ENCODE results near the gene GRAMD1B. TPM values are rescaled to one million over a fixed set of nuclear protein-coding genes. Genes with fewer than 3 reads are reported as not detected.
A peak's percentile ranks its signal among the peaks of the same experiment; 100 is the strongest.

The GRAMD1B gene
- total RNA-seq, 1 experiment from 2014 or later = 14.9 TPM

DNA sequence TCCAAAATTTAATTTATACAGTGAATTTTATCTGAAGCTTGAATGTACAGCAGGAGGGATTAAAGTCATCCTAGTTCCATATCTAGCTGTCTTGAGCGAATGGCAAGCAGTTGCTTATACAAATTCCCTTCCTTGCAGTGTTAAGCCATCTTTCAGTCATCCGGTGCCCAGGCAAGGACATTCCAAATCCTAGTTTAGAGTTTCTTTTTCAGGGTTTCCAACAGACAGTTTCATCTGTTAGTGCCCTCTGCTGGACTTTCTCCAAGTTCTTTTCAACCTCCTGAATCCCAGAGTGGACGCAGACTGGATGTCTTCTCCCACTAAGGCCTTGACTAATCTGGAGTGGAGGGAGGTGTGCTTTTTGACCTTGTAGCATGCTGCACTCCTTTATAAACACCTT is 45.4 kb downstream of the GRAMD1B start:
- DNase-seq (ENCODE audit: low read depth) = peak; percentile 80

DNA sequence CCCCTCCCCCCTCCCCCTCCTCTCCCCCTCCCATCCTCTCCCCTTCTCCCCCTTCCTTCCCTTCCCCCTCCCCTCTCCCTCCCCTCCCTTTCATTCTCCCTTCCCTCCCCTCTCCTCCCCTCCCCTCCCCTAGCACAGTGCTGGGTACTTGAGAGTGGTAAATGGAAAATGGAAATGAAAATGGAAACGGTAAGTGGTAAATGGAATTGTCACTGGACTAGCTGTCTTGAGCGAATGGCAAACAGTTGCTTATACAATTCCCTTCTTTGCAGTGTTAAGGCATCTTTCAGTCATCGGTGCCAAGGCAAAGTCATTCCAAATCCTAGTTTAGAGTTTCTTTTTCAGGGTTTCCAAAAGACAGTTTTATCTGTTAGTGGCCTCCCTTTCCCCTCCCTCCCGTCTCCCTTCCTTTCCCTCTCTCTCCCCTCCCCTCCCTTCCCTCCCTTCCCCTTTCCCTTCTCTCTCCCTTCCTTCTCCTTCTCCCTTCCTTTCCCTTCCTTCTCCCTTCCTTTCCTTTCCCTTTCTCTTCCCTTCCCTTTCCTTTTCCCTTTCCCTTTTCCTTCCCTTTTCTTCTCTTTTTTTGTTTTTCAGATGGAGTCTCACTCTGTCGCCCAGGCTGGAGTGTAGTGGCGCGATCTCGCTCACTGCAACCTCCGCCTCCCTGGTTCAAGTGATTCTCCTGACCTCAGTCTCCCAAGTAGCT is 47.3 kb downstream of the GRAMD1B start:
- DNase-seq (ENCODE audit: low read depth) = no peak

DNA sequence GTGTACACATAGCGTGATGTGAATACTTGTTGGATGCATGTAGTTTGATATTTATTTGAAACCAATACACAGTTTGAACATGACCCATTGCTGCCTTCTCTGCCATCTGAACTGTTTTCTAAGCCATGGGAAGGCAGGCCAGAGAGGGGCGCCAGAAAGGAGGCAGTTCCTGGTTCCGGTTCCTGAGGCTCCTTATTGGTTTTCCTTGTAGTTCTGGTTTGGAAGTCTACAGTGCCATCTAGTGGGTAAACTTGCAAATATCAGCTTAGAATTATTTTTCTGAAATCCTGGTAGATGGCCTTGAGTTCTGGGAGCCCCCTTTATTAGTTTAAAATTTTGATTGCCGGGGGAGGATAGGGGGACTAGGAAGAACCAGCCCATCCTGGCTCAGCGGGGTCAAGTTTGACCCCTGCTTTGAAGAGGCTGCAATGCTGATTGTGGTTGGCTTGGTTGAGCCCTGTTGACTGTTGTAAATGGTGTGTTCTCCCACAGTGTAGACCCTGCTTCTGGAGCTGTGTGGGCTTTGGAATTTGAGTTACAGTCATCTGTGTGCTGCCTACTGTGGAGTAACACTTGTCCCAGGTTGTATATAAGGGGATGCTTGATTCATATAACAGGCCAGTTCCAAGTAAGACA is 48.4 kb downstream of the GRAMD1B start:
- peak; percentile 81 for DNase-seq (ENCODE audit: low read depth)

DNA sequence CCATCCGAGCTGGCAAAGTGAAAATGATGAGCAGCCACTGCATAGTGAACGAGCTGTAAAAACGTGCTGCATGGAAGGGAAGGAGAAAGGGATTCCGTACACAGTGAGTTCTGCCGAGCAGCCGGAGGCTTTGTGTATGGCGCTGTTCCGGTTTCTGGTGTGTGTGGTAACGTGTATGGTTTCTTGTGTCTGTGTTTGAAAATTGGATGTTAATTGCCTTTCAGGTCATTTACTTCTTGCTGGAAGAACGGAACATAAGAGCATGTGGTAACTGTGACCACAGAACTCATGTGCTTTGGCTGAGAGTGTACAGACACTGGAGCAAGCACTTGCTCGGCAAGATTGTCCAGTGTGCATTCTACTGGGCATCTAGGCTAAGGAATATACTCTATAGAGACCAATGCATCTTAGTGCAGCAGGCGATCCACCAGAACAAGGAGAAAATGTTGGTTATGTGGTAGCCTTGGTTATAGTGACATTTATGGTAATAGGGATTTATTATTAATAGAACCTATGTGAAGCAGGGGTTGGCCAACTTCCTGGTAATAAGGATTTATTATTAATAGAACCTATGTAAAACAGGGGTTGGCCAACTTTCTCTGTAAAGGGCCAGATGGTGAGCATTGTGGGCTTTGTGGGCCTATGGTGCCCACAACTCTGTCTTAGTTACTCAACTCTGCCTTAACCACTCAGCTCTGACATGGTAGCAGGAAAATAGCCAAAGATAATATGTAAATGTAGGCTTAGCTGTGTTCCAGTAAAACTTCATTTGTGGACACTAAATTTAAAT is 49.2 kb downstream of the GRAMD1B start:
- no peak for DNase-seq (ENCODE audit: low read depth)

DNA sequence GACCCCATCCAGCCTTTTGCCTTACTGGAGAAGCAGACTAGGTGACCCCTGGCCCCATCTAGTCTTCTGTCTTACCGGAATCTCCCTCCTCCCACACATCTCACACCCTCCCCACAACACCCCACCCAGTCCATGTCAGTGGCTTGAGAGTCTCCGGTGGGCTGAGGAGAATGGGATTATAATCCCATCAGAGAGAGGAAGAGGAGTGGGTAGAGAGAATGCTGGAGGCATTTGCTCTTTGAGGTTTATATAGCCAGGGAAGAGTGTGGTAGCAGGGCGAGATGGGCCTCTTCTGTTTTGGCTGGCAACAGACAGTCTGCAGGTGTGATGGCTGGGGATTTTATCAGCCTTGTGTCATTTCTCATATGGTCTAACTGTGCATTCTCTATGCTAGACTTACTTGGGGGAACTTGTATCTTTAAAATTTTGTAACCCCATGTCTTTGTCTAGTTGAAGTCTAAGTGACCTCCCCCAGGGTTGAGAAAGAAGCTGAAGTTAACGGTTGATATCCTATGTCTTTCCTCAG is 50.3 kb downstream of the GRAMD1B start:
- no peak for DNase-seq (ENCODE audit: low read depth)

DNA sequence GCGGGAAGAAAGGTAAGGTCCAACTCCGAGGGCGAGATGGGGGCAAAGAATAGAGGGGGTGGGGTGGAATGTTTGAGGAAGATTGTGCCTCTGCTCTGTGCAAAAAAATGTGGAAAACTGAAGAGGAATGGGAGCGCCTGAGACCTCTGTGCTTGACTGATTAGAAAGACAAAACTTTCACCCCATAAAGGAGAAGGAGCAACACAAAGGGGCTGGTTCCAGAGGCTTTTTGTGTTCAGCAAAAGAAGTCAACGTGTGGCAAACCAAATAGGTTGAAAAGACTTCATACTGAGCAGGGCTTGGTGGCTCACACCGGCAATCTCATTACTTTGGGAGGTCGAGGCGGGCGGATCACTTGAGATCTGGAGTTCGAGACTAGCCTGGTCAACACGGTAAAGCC is 50.8 kb downstream of the GRAMD1B start:
- no peak for DNase-seq (ENCODE audit: low read depth)

DNA sequence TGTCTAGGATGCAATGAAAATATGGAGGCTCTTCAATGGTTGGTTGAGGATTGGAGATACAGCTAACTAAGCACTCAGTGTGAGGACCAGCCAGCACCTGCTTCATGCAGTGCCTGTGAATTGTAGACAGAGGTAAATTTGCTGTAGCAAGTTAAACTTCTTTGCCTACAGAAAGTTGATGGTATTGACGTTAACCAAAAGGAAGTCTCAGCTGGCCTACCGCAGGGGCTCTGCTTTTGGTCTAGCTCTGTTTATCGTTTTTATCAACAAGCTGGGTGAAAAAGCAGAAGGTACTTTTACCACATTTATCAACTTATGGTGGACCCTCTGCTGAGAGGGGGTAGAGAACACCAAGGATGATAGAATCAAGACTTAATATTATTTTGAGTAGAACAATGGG is 51.6 kb downstream of the GRAMD1B start:
- no peak for DNase-seq (ENCODE audit: low read depth)

DNA sequence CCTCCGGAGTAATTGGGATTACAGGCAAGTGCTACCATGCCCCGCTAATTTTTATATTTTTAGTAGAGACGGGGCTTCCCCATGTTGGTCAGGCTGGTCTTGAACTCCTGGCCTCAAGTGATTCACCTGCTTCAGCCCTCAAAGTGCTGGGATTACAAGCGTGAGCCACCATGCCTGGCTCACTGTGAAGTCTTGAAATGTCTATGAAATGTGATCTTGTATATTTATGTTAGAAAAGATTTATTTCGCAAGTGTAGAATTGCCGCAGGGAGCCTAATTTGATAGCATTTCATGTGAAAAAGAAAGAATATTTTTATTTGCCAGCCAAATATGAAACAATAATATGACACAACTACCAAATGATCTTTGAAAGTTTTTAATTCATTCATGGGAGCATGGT is 52.1 kb downstream of the GRAMD1B start:
- DNase-seq (ENCODE audit: low read depth) = no peak

DNA sequence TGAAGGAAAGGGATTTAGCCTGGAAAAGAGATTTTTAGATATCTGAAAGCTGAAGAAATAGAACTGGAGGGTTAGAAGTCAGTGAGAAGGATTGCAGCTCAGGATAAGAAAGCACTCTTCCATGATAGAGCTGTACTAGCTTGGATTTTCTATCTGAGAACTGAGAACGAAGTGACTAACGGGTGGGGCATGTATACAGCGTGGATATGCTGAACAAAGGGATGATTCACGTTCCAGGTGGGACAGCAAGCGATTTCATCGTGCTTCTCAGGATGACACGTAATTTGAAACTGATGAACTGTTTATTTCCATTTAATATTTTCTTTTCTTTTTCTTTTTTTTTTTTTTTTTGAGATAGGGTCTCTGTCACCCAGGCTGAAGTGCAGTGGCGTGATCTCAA is 53.0 kb downstream of the GRAMD1B start:
- peak; percentile 72 for DNase-seq (ENCODE audit: low read depth)

DNA sequence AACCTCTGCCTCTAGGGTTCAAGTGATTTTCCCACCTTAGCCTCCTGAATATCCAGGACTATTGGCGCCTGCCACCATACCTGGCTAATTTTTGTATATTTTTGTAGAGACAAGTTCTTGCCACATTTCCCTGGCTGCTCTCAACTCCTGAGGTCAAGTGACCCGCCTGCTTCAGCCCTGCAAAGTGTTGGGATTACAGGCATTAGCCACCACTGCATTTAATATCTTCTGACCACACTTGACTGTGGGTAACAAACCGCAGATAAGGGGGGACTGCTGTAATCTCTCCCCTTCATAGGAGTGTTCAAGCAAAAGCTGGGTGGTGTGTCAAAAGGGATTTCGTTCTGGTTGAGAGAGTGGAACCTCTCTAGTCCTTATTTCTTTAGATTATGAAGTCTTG is 53.4 kb downstream of the GRAMD1B start:
- DNase-seq (ENCODE audit: low read depth) = no peak

DNA sequence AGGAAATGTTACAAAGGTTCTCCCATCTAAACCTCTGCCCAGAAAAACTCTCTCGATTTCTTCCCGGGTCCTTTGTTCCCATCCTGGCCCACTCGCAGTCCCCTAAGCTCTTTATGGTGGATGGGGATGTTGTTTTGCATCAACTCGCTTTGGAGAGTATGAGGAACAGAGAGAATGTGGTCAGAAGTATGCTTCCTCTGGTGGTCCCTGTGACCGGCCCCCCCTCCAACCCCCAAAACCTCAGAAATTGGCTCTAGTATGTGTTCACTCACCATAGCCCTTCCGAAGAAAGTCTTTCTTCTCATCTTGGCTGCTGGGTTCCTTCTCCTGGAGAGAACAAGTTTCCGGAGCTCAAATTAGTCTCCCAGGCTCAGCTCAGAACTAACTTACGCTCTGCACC is 54.4 kb downstream of the GRAMD1B start:
- no peak for DNase-seq (ENCODE audit: low read depth)

DNA sequence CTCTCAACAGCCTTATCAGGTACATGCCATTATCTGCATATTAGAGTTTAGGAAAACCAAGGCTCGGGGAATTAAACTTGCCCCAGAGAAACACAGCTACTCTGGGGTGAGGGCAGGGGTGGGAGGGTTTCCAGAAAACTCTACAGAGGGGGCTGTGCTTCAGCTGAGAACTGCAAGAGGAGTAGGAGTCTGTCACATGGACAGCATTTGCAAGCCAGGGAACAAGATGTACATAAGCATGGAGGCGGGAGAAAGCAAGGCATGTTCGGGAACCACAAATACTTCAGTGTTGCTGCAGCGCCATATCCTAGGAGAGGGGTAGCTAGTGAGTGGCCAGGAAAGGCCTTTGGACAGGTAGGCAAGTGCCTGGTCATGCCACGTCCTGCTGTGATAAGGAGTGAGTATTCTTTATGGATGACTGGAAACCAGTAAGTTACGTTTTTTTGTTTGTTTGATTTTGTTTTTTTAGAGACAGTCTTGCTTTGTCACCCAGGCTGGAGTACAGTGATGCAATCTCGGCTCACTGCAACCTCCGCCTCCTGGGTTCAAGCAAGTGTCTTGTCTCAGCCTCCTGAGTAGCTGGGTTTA is 57.2 kb downstream of the GRAMD1B start:
- DNase-seq (ENCODE audit: low read depth) = no peak

DNA sequence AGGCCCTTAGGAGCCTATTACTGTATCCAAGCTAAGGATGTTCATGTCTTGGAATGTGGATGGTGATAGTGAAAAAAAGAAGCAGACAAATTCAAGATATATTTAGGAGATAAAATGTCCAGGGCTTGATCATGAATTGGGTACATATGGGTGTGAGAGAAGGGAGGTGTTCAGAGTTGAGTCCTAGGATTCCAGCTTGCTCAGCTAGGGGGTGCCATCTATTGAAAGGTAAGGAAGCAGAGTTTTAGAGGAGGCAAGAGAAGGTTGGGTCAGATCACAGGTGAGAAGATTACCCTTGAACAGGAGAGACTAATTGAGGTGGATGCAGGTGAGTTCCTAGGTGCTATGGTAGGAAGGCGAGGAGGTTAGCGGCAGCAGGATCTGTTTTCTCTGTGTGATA is 60.5 kb downstream of the GRAMD1B start:
- DNase-seq (ENCODE audit: low read depth) = no peak

DNA sequence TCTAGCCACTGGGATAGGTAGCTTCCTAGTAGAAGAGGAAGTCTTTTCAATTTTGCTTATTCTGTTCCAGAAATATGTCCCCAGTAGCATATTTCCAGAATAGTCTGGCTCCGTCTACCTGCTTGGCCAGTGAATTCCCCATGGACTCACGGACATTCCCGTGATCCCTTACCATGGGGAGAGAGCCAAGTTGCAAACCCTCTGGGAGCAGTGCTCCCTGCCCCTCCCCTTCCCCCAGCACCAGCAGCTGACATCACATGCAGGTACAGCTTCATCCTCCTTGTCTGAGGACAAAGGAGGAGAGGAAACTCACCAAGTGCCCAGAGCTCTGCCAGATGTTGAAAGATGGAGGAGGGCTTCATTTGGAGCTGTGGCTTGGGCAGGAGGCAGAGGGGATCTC is 61.2 kb downstream of the GRAMD1B start:
- no peak for DNase-seq (ENCODE audit: low read depth)

DNA sequence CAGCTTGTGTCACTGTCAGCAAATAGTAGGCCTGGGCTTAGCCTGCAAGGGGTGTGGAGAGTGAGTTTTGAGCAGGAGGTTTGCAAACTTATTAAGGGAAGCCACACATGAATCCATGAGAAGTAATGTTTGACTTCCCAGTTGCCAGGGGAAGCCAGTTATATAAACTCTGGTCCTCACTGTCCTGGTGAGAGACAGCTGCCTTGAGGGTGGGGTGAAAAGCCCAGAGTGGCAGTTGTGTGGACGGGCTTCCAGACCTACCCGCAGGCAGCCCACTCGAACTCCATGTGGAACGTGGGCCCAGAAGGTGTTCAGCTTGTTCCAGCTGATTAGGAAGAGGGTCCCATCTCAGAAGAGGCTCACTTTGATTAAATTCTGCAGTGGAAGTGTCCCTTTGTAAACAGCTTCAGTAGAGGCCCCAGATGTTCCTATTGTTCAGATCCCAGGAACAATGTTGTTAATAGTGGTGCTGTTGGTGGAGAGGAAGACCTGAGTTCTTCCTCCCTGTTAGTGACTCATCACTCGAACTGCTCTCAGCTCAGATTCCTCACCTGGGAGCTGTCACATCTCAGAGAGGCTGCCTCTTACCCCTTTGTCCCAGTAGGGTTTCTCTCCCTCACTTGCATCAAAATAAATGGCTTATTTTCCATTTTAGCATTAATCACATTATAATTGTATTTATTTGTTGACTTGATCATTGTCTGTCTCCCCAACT is 63.4 kb downstream of the GRAMD1B start:
- no peak for DNase-seq (ENCODE audit: low read depth)

DNA sequence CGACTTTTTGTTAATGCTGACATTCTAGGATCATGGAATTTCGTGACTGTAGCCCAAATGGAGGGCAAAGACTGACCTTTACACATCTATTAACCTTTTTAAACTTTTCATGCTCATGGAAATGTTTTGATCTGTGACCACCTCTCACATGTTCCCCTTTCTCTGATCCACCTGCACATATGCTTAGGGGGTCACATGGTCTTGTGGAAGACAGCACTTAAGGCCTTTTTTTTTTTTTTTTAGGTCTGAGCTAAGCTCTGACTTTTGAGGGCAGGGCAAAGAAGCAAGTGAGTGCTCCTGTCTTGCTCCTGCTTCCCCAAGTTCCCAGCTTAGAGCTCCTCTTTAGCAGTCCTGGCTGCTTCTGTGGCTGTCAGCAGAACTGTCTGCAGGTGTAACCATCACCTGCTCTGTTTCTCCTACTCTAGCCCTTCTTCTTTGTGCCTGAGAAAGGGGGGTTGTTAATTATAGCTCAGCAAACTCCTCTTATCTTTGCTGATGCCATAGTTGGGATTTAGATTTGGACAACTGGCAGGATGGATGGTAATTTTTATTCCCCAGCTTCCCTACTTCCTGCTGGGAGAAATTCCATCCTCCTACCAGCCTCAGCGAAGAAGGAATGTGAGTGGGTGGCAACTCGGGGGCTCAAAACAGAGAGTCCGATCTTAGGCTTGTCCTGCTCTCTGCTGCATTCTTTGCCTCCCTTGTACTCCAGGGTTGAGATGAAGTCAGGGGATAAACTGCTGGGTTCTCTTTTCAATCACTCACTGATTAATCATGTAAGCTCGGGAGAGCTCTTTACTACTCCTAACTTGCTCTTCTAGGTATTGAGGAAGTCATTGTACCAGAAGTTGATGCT is 64.4 kb downstream of the GRAMD1B start:
- no peak for DNase-seq (ENCODE audit: low read depth)

DNA sequence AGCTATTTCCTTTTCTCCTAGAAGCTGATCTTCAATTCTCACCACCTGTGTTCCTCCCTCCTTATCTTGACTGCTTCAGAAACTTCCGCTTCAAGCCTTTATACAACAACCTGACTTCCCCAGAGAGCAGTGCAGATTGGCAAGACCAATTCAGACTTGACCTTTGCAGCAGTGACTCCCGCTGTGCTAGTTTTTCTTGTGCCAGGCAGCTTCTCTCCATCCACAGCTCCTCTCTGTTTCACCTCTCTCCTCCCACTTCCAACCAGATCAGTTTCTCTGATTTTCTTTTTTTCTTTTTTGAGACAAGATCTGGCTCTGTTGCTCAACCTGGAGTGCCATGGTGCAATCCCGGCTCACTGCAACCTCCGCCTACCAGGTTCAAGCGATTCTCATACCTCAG is 74.3 kb downstream of the GRAMD1B start:
- DNase-seq (ENCODE audit: low read depth) = no peak

DNA sequence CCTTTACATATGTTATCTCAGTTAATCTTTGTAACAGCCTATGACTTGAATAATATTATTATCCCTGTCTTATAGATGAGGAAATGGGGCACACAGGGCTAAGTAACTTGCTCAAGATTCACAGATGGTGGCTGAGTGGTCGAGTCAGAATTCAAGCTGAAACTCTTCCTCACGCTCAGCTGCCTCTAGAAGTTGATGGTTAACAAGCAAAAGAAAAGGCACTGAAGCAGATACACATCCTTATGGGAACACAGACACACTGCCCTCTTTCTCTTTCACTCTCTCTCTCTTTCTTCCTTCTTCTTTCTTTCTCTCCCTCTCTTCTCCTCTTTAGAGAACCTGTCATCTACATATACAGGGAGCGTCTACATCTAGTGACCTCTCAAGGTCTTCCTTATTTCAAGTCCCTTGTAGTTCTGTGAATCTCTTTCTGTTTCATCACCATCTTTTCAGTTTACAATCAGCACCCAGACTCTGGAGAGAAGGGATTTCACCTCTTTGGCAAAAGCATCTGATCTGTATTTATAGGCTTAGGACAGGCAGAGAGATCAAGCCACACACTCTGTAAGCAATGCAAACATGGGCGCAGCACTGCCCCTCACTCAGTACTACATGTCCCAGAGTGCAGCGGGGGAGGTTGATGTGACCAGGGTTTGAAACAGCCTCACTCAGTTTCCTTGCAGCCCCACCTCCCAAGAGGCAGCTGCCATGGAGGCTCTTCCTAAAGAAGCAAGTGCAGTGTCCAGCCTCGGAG is 75.7 kb downstream of the GRAMD1B start:
- DNase-seq (ENCODE audit: low read depth) = no peak

DNA sequence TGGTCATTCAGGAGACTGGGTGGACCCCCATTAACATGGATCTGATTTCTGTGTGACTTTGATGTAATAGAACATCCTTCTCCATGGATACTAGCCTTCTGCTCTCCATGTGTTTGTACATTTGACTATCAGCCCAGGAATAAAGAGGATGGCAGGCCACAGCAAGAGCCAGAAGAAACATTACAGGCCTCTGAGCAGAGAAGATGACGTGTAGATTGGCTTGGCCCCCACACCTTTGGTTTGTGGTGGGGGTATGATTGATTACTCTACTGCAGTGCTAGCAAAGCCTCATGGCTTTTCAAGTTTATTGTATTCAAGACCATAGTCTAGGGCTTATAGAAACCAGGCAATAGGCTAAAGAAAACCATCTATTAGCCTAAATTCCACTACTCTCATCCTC is 77.0 kb downstream of the GRAMD1B start:
- DNase-seq (ENCODE audit: low read depth) = no peak

Data from RPMI7951 (cell line).